Parathyroid adenoma (tissue), 2 donors: ENCODE results near the gene MYRFL.

ENCODE experiments used
- H2AFZ ChIP-seq: fragments of 300-600 bp; sonication (generic); one replicate; pipeline ENCODE4 v1.7.0; 2017; ENCODE audit warnings: antibody characterized with exemption, mild to moderate bottlenecking
- H3K27ac ChIP-seq: fragments of 300-600 bp; sonication (generic); one replicate; pipeline ENCODE4 v1.7.0; 2017
- H3K27me3 ChIP-seq: fragments of 300-600 bp; sonication (generic); one replicate; pipeline ENCODE4 v1.7.0; 2017; ENCODE audit warnings: low read length; ENCODE audit not compliant: control insufficient read depth, insufficient read depth
- H3K36me3 ChIP-seq: fragments of 300-600 bp; sonication (generic); one replicate; pipeline ENCODE4 v1.7.0; 2017; ENCODE audit warnings: low read length; ENCODE audit not compliant: control insufficient read depth, insufficient read depth
- H3K4me1 ChIP-seq: fragments of 300-600 bp; sonication (generic); one replicate; pipeline ENCODE4 v1.7.0; 2017; ENCODE audit warnings: control low read depth
- H3K4me2 ChIP-seq: fragments of 300-600 bp; sonication (generic); one replicate; pipeline ENCODE4 v1.7.0; 2017; ENCODE audit warnings: low read length
- H3K4me3 ChIP-seq: fragments of 300-600 bp; sonication (generic); one replicate; pipeline ENCODE4 v1.7.0; 2017; ENCODE audit warnings: low read depth, low read length
- H3K79me2 ChIP-seq: fragments of 300-600 bp; sonication (generic); one replicate; pipeline ENCODE4 v1.7.0; 2017; ENCODE audit warnings: control low read depth
- H3K9ac ChIP-seq: fragments of 300-600 bp; sonication (generic); one replicate; pipeline ENCODE4 v1.7.0; 2017; ENCODE audit warnings: mild to moderate bottlenecking
- H3K9me3 ChIP-seq: fragments of 300-600 bp; sonication (generic); one replicate; pipeline ENCODE4 v1.7.0; 2017; ENCODE audit warnings: low read length; ENCODE audit not compliant: control insufficient read depth
- TF ChIP-seq, protein P1 (sequence below): fragments of 300-600 bp; sonication (generic); IDR thresholded peaks from one replicate; pipeline ENCODE4 v1.7.0; 2017; ENCODE audit warnings: antibody characterized with exemption, mild to moderate bottlenecking
- donor health status: primary hyperparathyroidism.

MYRFL gene

DNA sequence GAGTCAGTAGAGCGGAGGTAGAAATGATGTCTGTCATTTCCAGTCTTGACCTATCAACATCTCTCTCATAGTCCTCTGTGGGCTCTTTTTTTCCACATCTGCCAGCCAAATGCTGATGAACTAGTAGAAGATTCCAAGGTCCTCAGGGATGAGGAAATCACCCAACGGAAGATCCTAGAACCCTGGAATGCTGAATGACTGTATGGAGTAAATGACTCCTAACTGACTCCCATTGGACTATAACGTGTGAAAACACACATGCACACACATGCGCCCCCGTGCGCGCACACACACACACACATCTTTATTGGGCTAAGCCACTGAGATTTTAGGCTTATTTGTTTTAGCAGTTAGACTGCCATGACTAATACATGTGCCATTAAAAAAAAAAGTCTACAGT is 159.2 kb downstream of the MYRFL start:
- Histone ChIP-seq H3K27me3 (no peaks in the 10 kb centered on the region), H3K4me2 (no peak overlapping the region), H3K36me3 (no peaks in the 10 kb centered on the region), H2AFZ (no peak overlapping the region), H3K9me3 (no peaks in the 10 kb centered on the region), H3K4me1 (no peaks in the 10 kb centered on the region), H3K79me2 (no peaks in the 10 kb centered on the region), H3K9ac (no peak overlapping the region), H3K27ac (no peak overlapping the region), H3K4me3 (no peak overlapping the region)
- TF ChIP-seq, protein P1, sequence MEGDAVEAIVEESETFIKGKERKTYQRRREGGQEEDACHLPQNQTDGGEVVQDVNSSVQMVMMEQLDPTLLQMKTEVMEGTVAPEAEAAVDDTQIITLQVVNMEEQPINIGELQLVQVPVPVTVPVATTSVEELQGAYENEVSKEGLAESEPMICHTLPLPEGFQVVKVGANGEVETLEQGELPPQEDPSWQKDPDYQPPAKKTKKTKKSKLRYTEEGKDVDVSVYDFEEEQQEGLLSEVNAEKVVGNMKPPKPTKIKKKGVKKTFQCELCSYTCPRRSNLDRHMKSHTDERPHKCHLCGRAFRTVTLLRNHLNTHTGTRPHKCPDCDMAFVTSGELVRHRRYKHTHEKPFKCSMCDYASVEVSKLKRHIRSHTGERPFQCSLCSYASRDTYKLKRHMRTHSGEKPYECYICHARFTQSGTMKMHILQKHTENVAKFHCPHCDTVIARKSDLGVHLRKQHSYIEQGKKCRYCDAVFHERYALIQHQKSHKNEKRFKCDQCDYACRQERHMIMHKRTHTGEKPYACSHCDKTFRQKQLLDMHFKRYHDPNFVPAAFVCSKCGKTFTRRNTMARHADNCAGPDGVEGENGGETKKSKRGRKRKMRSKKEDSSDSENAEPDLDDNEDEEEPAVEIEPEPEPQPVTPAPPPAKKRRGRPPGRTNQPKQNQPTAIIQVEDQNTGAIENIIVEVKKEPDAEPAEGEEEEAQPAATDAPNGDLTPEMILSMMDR = no peak

DNA sequence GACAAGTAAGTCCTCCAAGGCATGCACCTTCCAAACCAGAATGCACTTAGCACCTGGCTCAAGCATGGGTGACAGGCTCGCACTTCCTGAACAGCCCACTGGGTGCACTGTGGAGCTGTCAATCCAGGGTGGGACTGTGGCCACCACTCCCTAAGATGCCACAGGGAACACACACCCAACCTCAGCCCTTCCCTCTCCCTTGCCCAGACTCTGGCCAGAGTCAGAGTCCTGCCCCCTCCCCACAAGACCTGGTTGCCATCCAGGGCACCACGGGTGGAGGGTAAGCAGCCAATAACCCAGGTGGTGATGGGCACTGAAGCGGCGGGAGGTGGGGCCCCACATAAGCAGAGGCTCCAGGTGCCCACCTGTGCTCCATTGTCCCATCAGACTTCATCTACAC is 160.6 kb downstream of the MYRFL start:
- no peak overlapping the region for H3K9ac ChIP-seq
- TF ChIP-seq, protein P1 = no peak
- no peak overlapping the region for H3K27ac ChIP-seq
- no peaks in the 10 kb centered on the region for H3K4me1 ChIP-seq
- no peak overlapping the region for H2AFZ ChIP-seq
- no peak overlapping the region for H3K4me2 ChIP-seq
- no peaks in the 10 kb centered on the region for H3K27me3 ChIP-seq
- H3K79me2 ChIP-seq = no peaks in the 10 kb centered on the region
- H3K4me3 ChIP-seq = no peak overlapping the region
- no peaks in the 10 kb centered on the region for H3K9me3 ChIP-seq
- no peaks in the 10 kb centered on the region for H3K36me3 ChIP-seq

DNA sequence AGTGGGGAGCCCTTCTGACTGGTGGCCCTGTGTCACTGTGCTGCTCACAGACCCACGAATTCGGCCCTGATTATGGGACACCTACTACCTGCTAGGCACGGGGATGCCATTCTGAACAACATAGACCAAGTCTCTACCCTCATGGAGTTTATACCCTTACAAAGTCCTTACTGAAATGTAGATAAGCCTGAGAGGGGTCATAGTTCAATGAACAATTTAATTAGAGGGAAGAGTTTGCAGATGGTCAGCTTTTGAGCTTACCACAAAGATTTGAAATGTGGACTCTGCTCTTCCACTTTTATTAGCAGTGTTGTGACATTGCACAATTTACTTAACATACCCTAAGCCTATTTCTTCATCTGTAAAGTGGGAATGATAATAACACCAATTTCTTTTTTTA is 161.1 kb downstream of the MYRFL start:
- Histone ChIP-seq H3K36me3 (no peaks in the 10 kb centered on the region), H3K27ac (no peak overlapping the region), H3K27me3 (no peaks in the 10 kb centered on the region), H2AFZ (no peak overlapping the region), H3K9me3 (no peaks in the 10 kb centered on the region), H3K4me1 (no peaks in the 10 kb centered on the region), H3K4me3 (no peak overlapping the region), H3K4me2 (no peak overlapping the region), H3K9ac (no peak overlapping the region), H3K79me2 (no peaks in the 10 kb centered on the region)
- TF ChIP-seq, protein P1 = no peak

DNA sequence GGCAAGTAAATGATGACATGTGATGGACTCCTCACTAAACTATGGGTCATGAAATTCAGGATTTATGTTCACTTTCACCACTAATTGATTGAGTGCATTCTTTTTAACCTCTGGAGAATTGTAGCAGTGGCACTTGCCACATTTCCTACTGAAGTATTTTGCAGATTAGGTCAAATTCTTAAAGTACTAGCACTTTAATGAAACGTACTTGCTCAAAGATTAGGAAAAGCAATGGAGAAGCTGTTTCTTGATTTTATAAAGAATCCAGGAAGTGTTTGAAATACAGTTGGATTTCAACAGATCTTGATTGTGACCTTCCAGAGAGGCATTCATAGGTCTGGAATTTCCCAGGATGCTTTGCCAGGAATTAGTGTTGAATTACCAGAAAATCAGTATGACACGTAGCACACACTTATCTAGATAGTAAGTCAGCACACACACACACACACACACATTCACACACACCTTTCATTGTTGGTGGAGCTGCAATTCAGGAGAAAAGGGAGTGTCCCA is 162.6 kb downstream of the MYRFL start:
- Histone ChIP-seq H3K79me2 (no peaks in the 10 kb centered on the region), H3K4me3 (no peak overlapping the region), H3K4me2 (no peak overlapping the region)

More for the DNA sequence above, 162.6 kb downstream of the MYRFL start:
- Histone ChIP-seq H3K27ac (no peak overlapping the region), H2AFZ (no peak overlapping the region), H3K27me3 (no peaks in the 10 kb centered on the region), H3K4me1 (no peaks in the 10 kb centered on the region), H3K9ac (no peak overlapping the region), H3K9me3 (no peaks in the 10 kb centered on the region), H3K36me3 (no peaks in the 10 kb centered on the region)
- TF ChIP-seq, protein P1 = no peak
